Measurements from ENCODE around the gene KRTAP10-2. TPM values are rescaled to one million over a fixed set of nuclear protein-coding genes. Genes with fewer than 3 reads are reported as not detected.

The KRTAP10-2 gene
- total and polyA plus RNA-seq, 2 donors from 2014 or later: not detected

DNA sequence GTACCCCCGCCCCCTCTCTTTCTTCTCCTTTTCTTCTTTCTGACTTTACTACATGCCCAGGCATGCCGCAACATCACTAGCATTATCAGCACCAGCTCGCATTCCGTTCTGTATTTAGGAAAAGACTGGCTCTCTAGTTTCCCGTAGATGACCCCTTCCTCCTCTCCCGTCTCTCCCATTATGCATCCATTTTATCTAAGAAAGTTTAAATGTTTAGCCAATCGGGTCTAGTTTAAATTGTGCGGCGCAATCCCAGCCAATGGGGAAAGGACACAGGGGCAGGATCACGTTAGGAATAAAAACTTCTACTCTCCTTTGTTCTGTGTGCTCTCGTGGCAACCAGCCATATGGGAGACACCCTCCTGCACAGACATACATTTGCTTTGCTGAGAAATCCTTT, 46.8 kb upstream of the KRTAP10-2 start:
- intact Hi-C loops (cut with DNase I): no loop called here
- no peaks in the 10 kb centered on the region for H3K9me3 ChIP-seq (ENCODE audit: control insufficient read depth in 2 of 3, insufficient read depth in 1 of 3, low read length in 3 of 3)
- no peak for DNase-seq
- H3K36me3 ChIP-seq (ENCODE audit: control insufficient read depth in 2 of 3, insufficient read depth in 3 of 3, low read length in 3 of 3): no peaks in the 10 kb centered on the region
- no peak for FAIRE-seq
- no peaks in the 10 kb centered on the region for H3K4me1 ChIP-seq (ENCODE audit: control insufficient read depth in 2 of 3, insufficient read depth in 2 of 3, low read depth in 1 of 3, low read length in 3 of 3)
- TF ChIP-seq, protein P1, sequence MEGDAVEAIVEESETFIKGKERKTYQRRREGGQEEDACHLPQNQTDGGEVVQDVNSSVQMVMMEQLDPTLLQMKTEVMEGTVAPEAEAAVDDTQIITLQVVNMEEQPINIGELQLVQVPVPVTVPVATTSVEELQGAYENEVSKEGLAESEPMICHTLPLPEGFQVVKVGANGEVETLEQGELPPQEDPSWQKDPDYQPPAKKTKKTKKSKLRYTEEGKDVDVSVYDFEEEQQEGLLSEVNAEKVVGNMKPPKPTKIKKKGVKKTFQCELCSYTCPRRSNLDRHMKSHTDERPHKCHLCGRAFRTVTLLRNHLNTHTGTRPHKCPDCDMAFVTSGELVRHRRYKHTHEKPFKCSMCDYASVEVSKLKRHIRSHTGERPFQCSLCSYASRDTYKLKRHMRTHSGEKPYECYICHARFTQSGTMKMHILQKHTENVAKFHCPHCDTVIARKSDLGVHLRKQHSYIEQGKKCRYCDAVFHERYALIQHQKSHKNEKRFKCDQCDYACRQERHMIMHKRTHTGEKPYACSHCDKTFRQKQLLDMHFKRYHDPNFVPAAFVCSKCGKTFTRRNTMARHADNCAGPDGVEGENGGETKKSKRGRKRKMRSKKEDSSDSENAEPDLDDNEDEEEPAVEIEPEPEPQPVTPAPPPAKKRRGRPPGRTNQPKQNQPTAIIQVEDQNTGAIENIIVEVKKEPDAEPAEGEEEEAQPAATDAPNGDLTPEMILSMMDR (IDR thresholded peaks at IDR 0.05; ENCODE audit: borderline replicate concordance, extremely low read depth, insufficient read depth): no peak
- H3K4me3 ChIP-seq (ENCODE audit: low read length in 3 of 3): no peak overlapping the region
- H3K27me3 ChIP-seq (ENCODE audit: control insufficient read depth, insufficient read depth, low read length): no peaks in the 10 kb centered on the region
- no peak overlapping the region for H3K9ac ChIP-seq (ENCODE audit: low read length in 3 of 3)
- no peak overlapping the region for H3K27ac ChIP-seq (ENCODE audit: low read depth in 2 of 2, low read length in 2 of 2)

DNA sequence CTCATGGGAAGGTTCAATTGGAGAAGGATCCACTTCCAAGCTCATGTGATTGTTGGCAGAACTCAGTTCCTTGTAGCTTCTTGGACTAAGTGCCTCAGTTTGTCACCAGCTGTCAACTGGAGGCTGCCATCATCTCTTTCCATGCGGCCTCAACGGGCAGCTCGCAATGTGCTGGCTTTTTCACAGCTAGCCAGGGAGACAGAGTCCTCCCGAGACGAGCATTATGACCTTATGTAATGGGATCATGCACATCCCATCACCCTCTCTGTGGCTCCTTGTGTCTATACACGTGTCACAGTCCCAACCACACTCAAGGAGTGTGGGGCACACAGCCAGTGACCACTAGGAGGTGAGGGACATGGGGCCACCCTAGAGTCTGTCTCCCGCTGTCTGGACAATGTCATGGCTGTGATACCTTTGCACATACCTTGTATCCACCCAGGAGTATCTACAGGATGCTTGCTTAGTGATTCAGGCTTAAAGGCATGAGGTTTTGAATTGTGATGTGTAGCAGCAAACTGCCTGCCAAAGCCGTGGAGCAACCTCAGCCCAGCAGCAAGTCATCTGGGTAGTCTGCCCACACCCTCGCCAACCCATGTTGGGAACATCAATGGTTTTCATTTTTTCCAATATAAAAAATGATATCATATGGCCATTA, 44.9 kb upstream of the KRTAP10-2 start:
- Histone ChIP-seq H3K9me3 (ENCODE audit: control insufficient read depth in 2 of 3, insufficient read depth in 1 of 3, low read length in 3 of 3) (no peaks in the 10 kb centered on the region), H3K9ac (ENCODE audit: low read length in 3 of 3) (no peak overlapping the region), H3K4me3 (ENCODE audit: low read length in 3 of 3) (no peak overlapping the region), H3K27ac (ENCODE audit: low read depth in 2 of 2, low read length in 2 of 2) (no peak overlapping the region), H3K36me3 (ENCODE audit: control insufficient read depth in 2 of 3, insufficient read depth in 3 of 3, low read length in 3 of 3) (no peaks in the 10 kb centered on the region), H3K4me1 (ENCODE audit: control insufficient read depth in 2 of 3, insufficient read depth in 2 of 3, low read depth in 1 of 3, low read length in 3 of 3) (no peaks in the 10 kb centered on the region), H3K27me3 (ENCODE audit: control insufficient read depth, insufficient read depth, low read length) (no peaks in the 10 kb centered on the region)
- FAIRE-seq: no peak
- TF ChIP-seq, protein P1 (IDR thresholded peaks at IDR 0.05; ENCODE audit: borderline replicate concordance, extremely low read depth, insufficient read depth): no peak
- intact Hi-C loops (cut with DNase I): no loop called here
- no peak for DNase-seq

DNA sequence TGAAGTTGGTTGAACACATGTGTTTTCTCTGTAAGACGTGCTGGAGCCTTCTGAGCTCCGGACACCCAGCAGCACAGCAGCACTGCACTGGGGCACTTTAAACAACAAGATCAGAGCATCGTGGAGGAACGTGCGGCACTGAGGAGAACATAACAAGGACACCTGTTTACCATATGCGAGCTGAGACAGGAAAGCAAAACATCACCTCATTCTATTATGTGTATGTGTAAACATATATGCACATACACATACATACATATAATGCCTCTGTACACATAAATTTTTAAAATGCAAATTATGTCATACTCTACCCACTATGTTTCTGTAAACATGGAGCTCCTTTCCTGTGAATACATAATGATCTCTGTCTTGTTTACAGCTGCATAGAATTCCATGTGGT, 44.2 kb upstream of the KRTAP10-2 start:
- FAIRE-seq (no peak), DNase-seq (no peak)
- no peaks in the 10 kb centered on the region for H3K4me1 ChIP-seq (ENCODE audit: control insufficient read depth in 2 of 3, insufficient read depth in 2 of 3, low read depth in 1 of 3, low read length in 3 of 3)
- no peaks in the 10 kb centered on the region for H3K27me3 ChIP-seq (ENCODE audit: control insufficient read depth, insufficient read depth, low read length)
- TF ChIP-seq, protein P1 (IDR thresholded peaks at IDR 0.05; ENCODE audit: borderline replicate concordance, extremely low read depth, insufficient read depth): no peak
- no peak overlapping the region for H3K9ac ChIP-seq (ENCODE audit: low read length in 3 of 3)
- H3K27ac ChIP-seq (ENCODE audit: low read depth in 2 of 2, low read length in 2 of 2): no peak overlapping the region
- intact Hi-C loops (cut with DNase I): no loop called here
- no peaks in the 10 kb centered on the region for H3K36me3 ChIP-seq (ENCODE audit: control insufficient read depth in 2 of 3, insufficient read depth in 3 of 3, low read length in 3 of 3)
- no peak overlapping the region for H3K4me3 ChIP-seq (ENCODE audit: low read length in 3 of 3)
- no peaks in the 10 kb centered on the region for H3K9me3 ChIP-seq (ENCODE audit: control insufficient read depth in 2 of 3, insufficient read depth in 1 of 3, low read length in 3 of 3)
